Measurements from ENCODE around the gene KRABD2.
"Not testable (repeated sequence)": the region's sequence is repeated elsewhere in the genome, so short reads cannot be mapped to it uniquely, and the experiment has no call there.

The KRABD2 gene

GRCh38 chr17:8384801-8385378 lies 8.4 kb upstream of the KRABD2 start:
- peaks cover 13% of the 10 kb centered on the region for H3K36me3 ChIP-seq
- H3K4me3 ChIP-seq (ENCODE audit: low read depth in 1 of 2, low read length in 1 of 2): peak overlapping the region in 1 of 2 experiments; percentile 78
- H3K9me3 ChIP-seq: no peaks in the 10 kb centered on the region
- H3K4me1 ChIP-seq (ENCODE audit: control insufficient read depth in 1 of 2, insufficient read depth in 1 of 2, low read depth in 1 of 2, low read length in 1 of 2): peaks cover 31 to 39% of the 10 kb centered on the region in 2 experiments
- no peak for TF ChIP-seq CTCF (IDR thresholded peaks at IDR 0.05)
- H3K27me3 ChIP-seq: no peaks in the 10 kb centered on the region
- H3K27ac ChIP-seq: peak overlapping the region; percentile 96

GRCh38 chr17:8383143-8383822 lies 6.8 kb upstream of the KRABD2 start, which contains the start of gene RPL26:
TSS of gene RPL26 (minus strand) at chr17:8383193. CDS start at chr17:8382310, 883 bp downstream.
- Histone ChIP-seq H3K36me3 (peaks cover 20% of the 10 kb centered on the region), H3K4me3 (ENCODE audit: low read depth in 1 of 2, low read length in 1 of 2) (peak within 1 kb of the TSS; percentile 78 to 94), H3K27ac (peak within 1 kb of the TSS; percentile 96), H3K27me3 (no peaks in the 10 kb centered on the region), H3K4me1 (ENCODE audit: control insufficient read depth in 1 of 2, insufficient read depth in 1 of 2, low read depth in 1 of 2, low read length in 1 of 2) (peaks cover 31 to 39% of the 10 kb centered on the region in 2 experiments), H3K9me3 (no peaks in the 10 kb centered on the region)
- peak; percentile 99 for TF ChIP-seq CTCF (IDR thresholded peaks at IDR 0.05)

- no peak for TF ChIP-seq CTCF (IDR thresholded peaks at IDR 0.05)
- peaks cover 20% of the 10 kb centered on the region for H3K36me3 ChIP-seq
- no peaks in the 10 kb centered on the region for H3K27me3 ChIP-seq
- peak overlapping the region; percentile 96 for H3K27ac ChIP-seq
- H3K9me3 ChIP-seq: no peaks in the 10 kb centered on the region
- peak overlapping the region; percentile 78 to 94 for H3K4me3 ChIP-seq (ENCODE audit: low read depth in 1 of 2, low read length in 1 of 2)
- H3K4me1 ChIP-seq (ENCODE audit: control insufficient read depth in 1 of 2, insufficient read depth in 1 of 2, low read depth in 1 of 2, low read length in 1 of 2): peaks cover 31 to 39% of the 10 kb centered on the region in 2 experiments
These were observed 6.3 kb upstream of the KRABD2 start for GRCh38 chr17:8382880-8383142.

- Histone ChIP-seq H3K9me3 (no peaks in the 10 kb centered on the region), H3K36me3 (peaks cover 20% of the 10 kb centered on the region), H3K4me1 (ENCODE audit: control insufficient read depth in 1 of 2, insufficient read depth in 1 of 2, low read depth in 1 of 2, low read length in 1 of 2) (peaks cover 31 to 39% of the 10 kb centered on the region in 2 experiments), H3K27me3 (no peaks in the 10 kb centered on the region), H3K4me3 (ENCODE audit: low read depth in 1 of 2, low read length in 1 of 2) (peak overlapping the region; percentile 78 to 94), H3K27ac (peak overlapping the region; percentile 96)
- no peak for TF ChIP-seq CTCF (IDR thresholded peaks at IDR 0.05)
These were observed 5.8 kb upstream of the KRABD2 start for GRCh38 chr17:8382052-8382879.

- Histone ChIP-seq H3K4me1 (ENCODE audit: control insufficient read depth in 1 of 2, insufficient read depth in 1 of 2, low read depth in 1 of 2, low read length in 1 of 2) (peaks cover 33 to 40% of the 10 kb centered on the region in 2 experiments), H3K27ac (no peak overlapping the region), H3K36me3 (peaks cover 20% of the 10 kb centered on the region), H3K4me3 (ENCODE audit: low read depth in 1 of 2, low read length in 1 of 2) (no peak overlapping the region), H3K27me3 (no peaks in the 10 kb centered on the region), H3K9me3 (no peaks in the 10 kb centered on the region)
- TF ChIP-seq CTCF (IDR thresholded peaks at IDR 0.05): no peak
These were observed 3.5 kb upstream of the KRABD2 start for GRCh38 chr17:8380049-8380448.

- H3K36me3 ChIP-seq: peaks cover 20% of the 10 kb centered on the region
- not testable (repeated sequence) for H3K4me3 ChIP-seq (ENCODE audit: low read depth in 1 of 2, low read length in 1 of 2); H3K27me3 ChIP-seq; H3K9me3 ChIP-seq; H3K27ac ChIP-seq
- peaks cover 22 to 29% of the 10 kb centered on the region in 2 experiments for H3K4me1 ChIP-seq (ENCODE audit: control insufficient read depth in 1 of 2, insufficient read depth in 1 of 2, low read depth in 1 of 2, low read length in 1 of 2)
These were observed 1.6 kb upstream of the KRABD2 start for GRCh38 chr17:8378117-8378516.
